Stomach smooth muscle (tissue), 2 donors: ENCODE data around the gene AMPD2.

ENCODE experiments used
- H3K27ac ChIP-seq: one replicate; pipeline ENCODE4 v1.7.0; 2013; ENCODE audit warnings: mild to moderate bottlenecking, low read length, inconsistent platforms
- H3K27me3 ChIP-seq, 2 donors: one replicate each; pipeline ENCODE4 v1.7.0; 2013; ENCODE audit warnings: low read length in 2 of 2; ENCODE audit not compliant: insufficient read depth in 2 of 2, control insufficient read depth in 1 of 2
- H3K36me3 ChIP-seq, 2 donors: one replicate each; pipeline ENCODE4 v1.7.0; 2013; ENCODE audit warnings: low read length in 2 of 2; ENCODE audit not compliant: control insufficient read depth in 2 of 2, insufficient read depth in 2 of 2
- H3K4me1 ChIP-seq: one replicate; pipeline ENCODE4 v1.7.0; 2013; ENCODE audit warnings: low read length; ENCODE audit not compliant: control insufficient read depth, insufficient read depth
- H3K4me3 ChIP-seq, 2 donors: one replicate each; pipeline ENCODE4 v1.7.0; 2013; ENCODE audit warnings: low read length in 2 of 2
- H3K9ac ChIP-seq, 2 donors: one replicate each; pipeline ENCODE4 v1.7.0; 2013; ENCODE audit warnings: low read length in 2 of 2, mild to moderate bottlenecking in 1 of 2
- H3K9me3 ChIP-seq, 2 donors: one replicate each; pipeline ENCODE4 v1.7.0; 2013; ENCODE audit warnings: low read length in 2 of 2; ENCODE audit not compliant: control insufficient read depth in 2 of 2
- donor health status: healthy.
- donor health status: Pancreatic carcinoma.

AMPD2 gene

GRCh38 chr1:109619576-109620400 is at the start of gene AMPD2, which contains the start of gene GNAT2:
TSS of gene AMPD2 (plus strand) at chr1:109619837. CDS start at chr1:109621176, 1,339 bp downstream.
TSS of gene GNAT2 (minus strand) at chr1:109619616. CDS start at chr1:109612870, 6,746 bp downstream.
- Histone ChIP-seq H3K9ac (peak within 1 kb of the TSS; percentile 64 to 86), H3K9me3 (no peaks in the 10 kb centered on the region), H3K4me3 (peak within 1 kb of the TSS; percentile 88 to 89), H3K27ac (peak within 1 kb of the TSS; percentile 64), H3K4me1 (peaks cover 50% of the 10 kb centered on the region), H3K36me3 (no peaks in the 10 kb centered on the region), H3K27me3 (no peaks in the 10 kb centered on the region)

- Histone ChIP-seq H3K9ac (no peak overlapping the region), H3K4me3 (no peak overlapping the region), H3K36me3 (no peaks in the 10 kb centered on the region), H3K4me1 (peaks cover 4% of the 10 kb centered on the region), H3K27me3 (no peaks in the 10 kb centered on the region), H3K27ac (no peak overlapping the region), H3K9me3 (no peaks in the 10 kb centered on the region)
These were observed 49.2 kb upstream of the AMPD2 start for GRCh38 chr1:109570414-109570813.

- Histone ChIP-seq H3K27me3 (no peaks in the 10 kb centered on the region), H3K4me3 (no peak overlapping the region), H3K4me1 (peaks cover 4% of the 10 kb centered on the region), H3K9ac (no peak overlapping the region), H3K9me3 (no peaks in the 10 kb centered on the region), H3K36me3 (no peaks in the 10 kb centered on the region), H3K27ac (no peak overlapping the region)
These were observed 45.9 kb upstream of the AMPD2 start for GRCh38 chr1:109573785-109574184.

GRCh38 chr1:109578947-109579443 is 40.6 kb upstream of the AMPD2 start:
- H3K36me3 ChIP-seq = peaks cover 5 to 10% of the 10 kb centered on the region in 2 donors
- H3K9ac ChIP-seq = no peak overlapping the region
- H3K4me3 ChIP-seq = no peak overlapping the region
- H3K9me3 ChIP-seq = no peaks in the 10 kb centered on the region
- no peaks in the 10 kb centered on the region for H3K4me1 ChIP-seq
- H3K27me3 ChIP-seq = no peaks in the 10 kb centered on the region
- no peak overlapping the region for H3K27ac ChIP-seq

GRCh38 chr1:109579491-109579890 is 40.1 kb upstream of the AMPD2 start:
- no peaks in the 10 kb centered on the region for H3K27me3 ChIP-seq
- H3K4me3 ChIP-seq = no peak overlapping the region
- H3K9me3 ChIP-seq = no peaks in the 10 kb centered on the region
- H3K27ac ChIP-seq = no peak overlapping the region
- no peak overlapping the region for H3K9ac ChIP-seq
- no peaks in the 10 kb centered on the region for H3K4me1 ChIP-seq
- peaks cover 5 to 10% of the 10 kb centered on the region in 2 donors for H3K36me3 ChIP-seq

GRCh38 chr1:109582021-109582420 is 37.6 kb upstream of the AMPD2 start:
- no peak overlapping the region for H3K27ac ChIP-seq
- no peak overlapping the region for H3K9ac ChIP-seq
- no peak overlapping the region for H3K4me3 ChIP-seq
- no peaks in the 10 kb centered on the region for H3K27me3 ChIP-seq
- H3K4me1 ChIP-seq = no peaks in the 10 kb centered on the region
- H3K9me3 ChIP-seq = no peaks in the 10 kb centered on the region
- peaks cover 8 to 27% of the 10 kb centered on the region in 2 donors for H3K36me3 ChIP-seq

- Histone ChIP-seq H3K9me3 (no peaks in the 10 kb centered on the region), H3K36me3 (peaks cover 11 to 34% of the 10 kb centered on the region in 2 donors), H3K27me3 (no peaks in the 10 kb centered on the region), H3K4me1 (no peaks in the 10 kb centered on the region), H3K27ac (no peak overlapping the region), H3K4me3 (no peak overlapping the region), H3K9ac (no peak overlapping the region)
These were observed 34.9 kb upstream of the AMPD2 start for GRCh38 chr1:109584766-109585165.

GRCh38 chr1:109586055-109586454 is 33.6 kb upstream of the AMPD2 start:
- no peak overlapping the region for H3K9ac ChIP-seq
- no peaks in the 10 kb centered on the region for H3K4me1 ChIP-seq
- no peaks in the 10 kb centered on the region for H3K9me3 ChIP-seq
- H3K36me3 ChIP-seq = peaks cover 11 to 27% of the 10 kb centered on the region in 2 donors
- H3K27ac ChIP-seq = no peak overlapping the region
- H3K4me3 ChIP-seq = no peak overlapping the region
- no peaks in the 10 kb centered on the region for H3K27me3 ChIP-seq

- Histone ChIP-seq H3K9ac (no peak overlapping the region), H3K36me3 (peaks cover 18 to 45% of the 10 kb centered on the region in 2 donors)
These were observed 30.5 kb upstream of the AMPD2 start for GRCh38 chr1:109589177-109589576.

GRCh38 chr1:109589679-109590078 is 30.0 kb upstream of the AMPD2 start:
- Histone ChIP-seq H3K36me3 (peaks cover 18 to 44% of the 10 kb centered on the region in 2 donors), H3K9ac (no peak overlapping the region), H3K4me1 (no peaks in the 10 kb centered on the region)

More at GRCh38 chr1:109589177-109589576, 30.5 kb upstream of the AMPD2 start:
- Histone ChIP-seq H3K9me3 (no peaks in the 10 kb centered on the region), H3K27me3 (no peaks in the 10 kb centered on the region), H3K4me3 (no peak overlapping the region), H3K4me1 (no peaks in the 10 kb centered on the region), H3K27ac (no peak overlapping the region)

GRCh38 chr1:109592916-109593315 is 26.7 kb upstream of the AMPD2 start:
- H3K36me3 ChIP-seq = peaks cover 12 to 31% of the 10 kb centered on the region in 2 donors
- no peaks in the 10 kb centered on the region for H3K9me3 ChIP-seq
- H3K9ac ChIP-seq = no peak overlapping the region
- H3K4me3 ChIP-seq = no peak overlapping the region
- H3K27me3 ChIP-seq = no peaks in the 10 kb centered on the region
- no peaks in the 10 kb centered on the region for H3K4me1 ChIP-seq
- no peak overlapping the region for H3K27ac ChIP-seq

More at GRCh38 chr1:109589679-109590078, 30.0 kb upstream of the AMPD2 start:
- Histone ChIP-seq H3K4me3 (no peak overlapping the region), H3K9me3 (no peaks in the 10 kb centered on the region), H3K27me3 (no peaks in the 10 kb centered on the region), H3K27ac (no peak overlapping the region)
